H1 (cell line): Measurements from ENCODE around the gene FAM241B. TPM values are rescaled to one million over a fixed set of nuclear protein-coding genes. Genes with fewer than 3 reads are reported as not detected.

ENCODE experiments used
- BRCA1 ChIP-seq: IDR thresholded peaks from 2 replicates; pipeline ENCODE4 v1.6.1; 2012; ENCODE audit warnings: low read depth, low read length, improper control_type of control experiment
- CHD1 ChIP-seq: IDR thresholded peaks from 2 replicates; pipeline ENCODE4 v1.6.1; 2012; ENCODE audit warnings: low read depth, low read length, improper control_type of control experiment
- CHD2 ChIP-seq: IDR thresholded peaks from 2 replicates; pipeline ENCODE4 v1.6.1; 2012; ENCODE audit warnings: low read length, improper control_type of control experiment
- GABPA ChIP-seq: IDR thresholded peaks from 2 replicates; pipeline ENCODE4 v1.6.1; 2011; ENCODE audit warnings: mild to moderate bottlenecking, low read length, moderate library complexity, borderline replicate concordance; ENCODE audit not compliant: insufficient read depth
- POU5F1 ChIP-seq: IDR thresholded peaks from 2 replicates; pipeline ENCODE4 v1.6.1; 2011; ENCODE audit warnings: low read depth, mild to moderate bottlenecking, low read length, moderate library complexity
- polyA plus RNA-seq, 7 experiments: library from polyadenylated mRNA; depleted of rRNA in 3 of 7; stranded (reverse) in 5 of 7; unstranded in 2 of 7; fragments of >200 nt in 5 of 7; fragments of 200-250 nt in 2 of 7; gene quantifications; 1 replicate in 5 of 7; 2 replicates in 1 of 7; 4 replicates in 1 of 7; pipeline versions ENCODE4 v1.2.1 to v1.2.3, GENCODE V29; 2011 to 2013; ENCODE audit warnings: missing spikeins in 2 of 7, mixed read lengths in 2 of 7
- total RNA-seq: library from RNA; stranded (reverse); fragmentation: NEBNext Ultra II Directional; extraction: Animal tissue kit (Norgen Biotek cat#: 25700); gene quantifications from 2 replicates; pipeline ENCODE4 v1.2.1, GENCODE V29; 2021

FAM241B gene
- total and polyA plus RNA-seq, 2 of the 8 experiments (the other 6 are each of a cell fraction or from before 2014, with no cell fraction given) = 19.3 to 30.1 TPM

DNA sequence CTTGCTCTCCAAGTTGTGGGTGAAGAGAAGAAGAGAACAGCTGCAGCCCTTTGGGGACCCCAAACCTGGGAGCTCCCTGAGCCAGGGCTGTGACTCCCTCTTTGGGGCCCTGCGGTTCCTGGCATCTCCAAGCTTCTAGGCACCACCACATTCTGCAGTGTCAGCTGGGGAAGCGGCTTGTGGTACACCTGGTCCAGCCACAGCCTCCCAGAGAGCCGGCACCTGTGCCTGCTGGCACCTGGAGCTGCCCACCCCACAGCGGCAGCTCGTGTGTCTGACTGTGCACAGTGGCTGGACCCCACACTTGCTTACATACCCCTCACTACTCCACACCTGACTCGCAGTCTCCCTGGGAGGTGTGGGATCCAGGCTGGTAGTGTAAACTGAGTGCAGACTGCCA lies 23.5 kb downstream of the FAM241B start (continued):
- TF ChIP-seq GABPA = no peak
- TF ChIP-seq BRCA1 = no peak
- no peak for TF ChIP-seq CHD2
- TF ChIP-seq POU5F1 = no peak
- TF ChIP-seq CHD1 = no peak
